IMR-90 (cell line): ENCODE measurements around the gene TULP4. TPM values are rescaled to one million over a fixed set of nuclear protein-coding genes. Genes with fewer than 3 reads are reported as not detected.

Experiments
- ATAC-seq: fragments of 200-7000 bp; cut with Tn5 transposase; 2 replicates; pipeline ENCODE4 v1.9.1; 2020; ENCODE audit warnings: low read depth, mild to moderate bottlenecking, moderate library complexity
- BruUV-seq: library from RNA; stranded (reverse); fragments of 400-500 nt; replicated peaks from 2 replicates; lab custom pipeline; 2021; lab: Mats Ljungman, UMichigan
- CTCF ChIA-PET: fragments of 300-600 bp; formaldehyde crosslinking; extraction: SDS; loops from one replicate; lab custom pipeline; 2021; ENCODE audit warnings: antibody characterized with exemption; lab: Yijun Ruan, JAX
- POLR2A ChIA-PET: fragments of 300-600 bp; sonication (Branson Sonifier 250); formaldehyde crosslinking; loops from one replicate; lab custom pipeline; 2022; ENCODE audit warnings: antibody characterized with exemption; ENCODE audit not compliant: unreplicated experiment; lab: Charles Lee
- DNase-seq: peaks from one replicate; pipeline ENCODE4 v3.0.0; 2013
- H2AFZ ChIP-seq: replicated peaks from 2 replicates; pipeline ENCODE3; 2013; ENCODE audit warnings: low read length, mild to moderate bottlenecking; ENCODE audit not compliant: poor library complexity
- H2AK5ac ChIP-seq: 2 replicates; pipeline ENCODE4 v1.6.1; 2013; ENCODE audit warnings: low read depth, low read length, inconsistent platforms
- H2AK9ac ChIP-seq: replicated peaks from 2 replicates; pipeline ENCODE3; 2013; ENCODE audit warnings: mild to moderate bottlenecking, low read depth, low read length, moderate library complexity; ENCODE audit not compliant: poor library complexity
- H2BK120ac ChIP-seq: 2 replicates; pipeline ENCODE4 v1.6.1; 2013; ENCODE audit warnings: low read depth, low read length, inconsistent platforms
- H2BK15ac ChIP-seq: 3 replicates; pipeline ENCODE4 v1.6.1; 2013; ENCODE audit warnings: low read depth, low read length, inconsistent platforms
- H2BK20ac ChIP-seq: 2 replicates; pipeline ENCODE4 v1.6.1; 2013; ENCODE audit warnings: low read depth, mild to moderate bottlenecking, inconsistent platforms, low read length, moderate library complexity
- H2BK5ac ChIP-seq: 2 replicates; pipeline ENCODE4 v1.6.1; 2013; ENCODE audit warnings: mild to moderate bottlenecking, low read depth, low read length, inconsistent platforms; ENCODE audit not compliant: poor library complexity, severe bottlenecking
- H3K14ac ChIP-seq: replicated peaks from 2 replicates; pipeline ENCODE4 v1.6.1; 2013; ENCODE audit warnings: low read depth, low read length, inconsistent platforms
- H3K18ac ChIP-seq: 2 replicates; pipeline ENCODE4 v1.6.1; 2013; ENCODE audit warnings: low read depth, low read length, control low read depth
- H3K23ac ChIP-seq: 2 replicates; pipeline ENCODE4 v1.6.1; 2013; ENCODE audit warnings: low read depth, low read length, inconsistent platforms
- H3K27ac ChIP-seq: 2 replicates; pipeline ENCODE4 v1.5.1; 2013; ENCODE audit warnings: mild to moderate bottlenecking, control low read depth, low read length; ENCODE audit not compliant: insufficient read depth
- H3K27me3 ChIP-seq: 2 replicates; pipeline ENCODE4 v1.6.1; 2013; ENCODE audit warnings: low read length; ENCODE audit not compliant: control insufficient read depth, insufficient read depth
- H3K36me3 ChIP-seq: 2 replicates; pipeline ENCODE4 v1.6.1; 2013; ENCODE audit warnings: low read length, mixed read lengths; ENCODE audit not compliant: control insufficient read depth, insufficient read depth
- H3K4ac ChIP-seq: 2 replicates; pipeline ENCODE4 v1.6.1; 2013; ENCODE audit warnings: low read depth, low read length, inconsistent platforms
- H3K4me1 ChIP-seq: 2 replicates; pipeline ENCODE4 v1.6.1; 2013; ENCODE audit warnings: low read length, mixed read lengths; ENCODE audit not compliant: control insufficient read depth, insufficient read depth
- H3K4me2 ChIP-seq: 2 replicates; pipeline ENCODE4 v1.6.1; 2013; ENCODE audit warnings: low read depth, mild to moderate bottlenecking, control low read depth, low read length, moderate library complexity
- H3K4me3 ChIP-seq: 2 replicates; pipeline ENCODE4 v1.5.1; 2013; ENCODE audit warnings: low read depth, mild to moderate bottlenecking, control low read depth, low read length, moderate library complexity; ENCODE audit not compliant: insufficient read depth
- H3K56ac ChIP-seq: 2 replicates; pipeline ENCODE4 v1.6.1; 2013; ENCODE audit warnings: low read length, inconsistent platforms; ENCODE audit not compliant: insufficient read depth; ENCODE audit errors: extremely low read depth
- H3K79me1 ChIP-seq, 2 experiments: 2 replicates each; pipeline ENCODE4 v1.6.1; 2013; ENCODE audit warnings: low read length in 2 of 2, inconsistent platforms in 1 of 2, low read depth in 1 of 2
- H3K9ac ChIP-seq: 2 replicates; pipeline ENCODE4 v1.6.1; 2013; ENCODE audit warnings: low read depth, low read length, control low read depth
- H3K9me1 ChIP-seq: 2 replicates; pipeline ENCODE4 v1.6.1; 2013; ENCODE audit warnings: low read length, inconsistent platforms; ENCODE audit not compliant: insufficient read depth
- H3K9me3 ChIP-seq: 2 replicates; pipeline ENCODE4 v1.6.1; 2013; ENCODE audit warnings: low read length; ENCODE audit not compliant: control insufficient read depth, insufficient read depth
- H4K20me1 ChIP-seq: 2 replicates; pipeline ENCODE4 v1.6.1; 2013; ENCODE audit warnings: low read length, inconsistent platforms; ENCODE audit not compliant: insufficient read depth
- H4K5ac ChIP-seq: 2 replicates; pipeline ENCODE4 v1.6.1; 2013; ENCODE audit warnings: mild to moderate bottlenecking, low read depth, low read length, control low read depth
- H4K8ac ChIP-seq, 2 experiments: 2 replicates each; pipeline ENCODE4 v1.6.1; 2013; ENCODE audit warnings: low read depth in 2 of 2, low read length in 2 of 2, control low read depth in 1 of 2, inconsistent platforms in 1 of 2
- H4K91ac ChIP-seq: 2 replicates; pipeline ENCODE4 v1.6.1; 2013; ENCODE audit warnings: low read depth, low read length, inconsistent platforms; ENCODE audit not compliant: insufficient read depth
- BHLHE40 ChIP-seq: fragments of 150-350 bp; IDR thresholded peaks from 2 replicates; pipeline ENCODE4 v1.6.1; 2016; ENCODE audit warnings: mild to moderate bottlenecking, low read depth, low read length
- CTCF ChIP-seq: conservative IDR thresholded peaks from 2 replicates; pipeline ENCODE4 v1.5.1; 2012; ENCODE audit warnings: mild to moderate bottlenecking, low read depth, low read length, improper control_type of control experiment
- FOS ChIP-seq: fragments of 150-350 bp; IDR thresholded peaks from 2 replicates; pipeline ENCODE4 v1.6.1; 2016; ENCODE audit warnings: low read depth, low read length
- MAFK ChIP-seq: IDR thresholded peaks from 2 replicates; pipeline ENCODE4 v1.6.1; 2012; ENCODE audit warnings: low read depth, low read length, improper control_type of control experiment
- MXI1 ChIP-seq: IDR thresholded peaks from 2 replicates; pipeline ENCODE4 v1.6.1; 2012; ENCODE audit warnings: low read depth, mild to moderate bottlenecking, low read length, moderate library complexity, borderline replicate concordance
- NFE2L2 ChIP-seq: fragments of 150-350 bp; IDR thresholded peaks from 2 replicates; pipeline ENCODE4 v1.6.1; 2016; ENCODE audit warnings: low read depth, mild to moderate bottlenecking, low read length
- RFX5 ChIP-seq: IDR thresholded peaks from 2 replicates; pipeline ENCODE4 v1.8.0; 2012; ENCODE audit warnings: low read depth, mild to moderate bottlenecking, low read length, moderate library complexity
- SMC3 ChIP-seq: fragments of 150-350 bp; IDR thresholded peaks from 2 replicates; pipeline ENCODE4 v1.6.1; 2016; ENCODE audit warnings: low read depth, mild to moderate bottlenecking, antibody characterized with exemption, low read length, moderate library complexity
- WGBS, 2 experiments: methylation state at CpG; one replicate each; pipeline versions ENCODE4 v1.1.5 to v1.1.7; 2013; ENCODE audit warnings: missing lambda C conversion rate in 2 of 2; ENCODE audit not compliant: insufficient read length in 1 of 2; ENCODE audit errors: extremely low coverage in 2 of 2; 5-methylcytosine and 5-hydroxymethylcytosine counted together
- dilution Hi-C: fragments of 300-500 bp; cut with HindIII; formaldehyde crosslinking; loops from one replicate; pipeline ENCODE4 v1.14.3; 2018; ENCODE audit warnings: low sequenced_read_pairs; ENCODE audit not compliant: unreplicated experiment
- in situ Hi-C: fragments of 300-500 bp; cut with MboI; formaldehyde crosslinking; loops from 3 replicates; pipeline ENCODE4 v1.14.3; 2019; ENCODE audit warnings: low sequenced_read_pairs, inconsistent platforms, mixed read lengths
- intact Hi-C: fragments of 100-400 bp; cut with micrococcal nuclease; formaldehyde crosslinking; loops from 2 replicates; pipeline ENCODE4 v1.10.0; 2022
- polyA plus RNA-seq, 3 experiments: library from polyadenylated mRNA; depleted of rRNA; stranded (reverse); fragments of >200 nt; gene quantifications; 2 replicates each; pipeline ENCODE4 v1.2.3, GENCODE V29; 2012; ENCODE audit warnings: low replicate concordance in 1 of 3
- total RNA-seq: library from RNA; depleted of rRNA; stranded (reverse); fragments of >200 nt; gene quantifications from 2 replicates; pipeline ENCODE4 v1.2.3, GENCODE V29; 2012

TULP4 gene
- total and polyA plus RNA-seq, 2 of the 4 experiments (the other 2 are of a cell fraction), result 8.1 to 30.6 TPM

- Histone ChIP-seq H2BK15ac (peak overlapping the region; percentile 73; the same call in 2 of the 3 replicates), H3K27ac (peak overlapping the region; percentile 86; the same call in 1 of the 2 replicates), H3K79me1 (peaks cover 17 to 44% of the 10 kb centered on the region in 2 experiments; a peak in 3 of 4 replicates), H3K9ac (peak overlapping the region; percentile 46), H4K20me1 (peaks cover 6% of the 10 kb centered on the region), H2BK20ac (peak overlapping the region; percentile 40), H2AFZ (no peak overlapping the region), H2BK120ac (peak overlapping the region; percentile 61), H3K23ac (peak overlapping the region; percentile 87; the same call in 1 of the 2 replicates), H4K8ac (peak overlapping the region; percentile 23 to 78), H3K4me1 (peaks cover 12% of the 10 kb centered on the region), H3K9me1 (peaks cover 5% of the 10 kb centered on the region), H2AK9ac (no peak overlapping the region), H3K14ac (peak overlapping the region; percentile 39), H3K4me3 (no peak overlapping the region), H2AK5ac (peak overlapping the region; percentile 59), H3K36me3 (no peaks in the 10 kb centered on the region), H3K27me3 (no peaks in the 10 kb centered on the region), H3K56ac (no peak overlapping the region), H4K91ac (peak overlapping the region; percentile 33), H3K4me2 (peak overlapping the region; percentile 21; the same call in 1 of the 2 replicates), H3K4ac (peak overlapping the region; percentile 56), H2BK5ac (peak overlapping the region; percentile 61), H4K5ac (peak overlapping the region; percentile 92), H3K18ac (peak overlapping the region; percentile 60), H3K9me3 (no peaks in the 10 kb centered on the region)
- DNase-seq, result peak; percentile 20
- BruUV-seq, result no TSS peak
- intact Hi-C loops, result loop anchor here (2.0 kb wide), 1 partner anchor 52 kb away; no protein-coding TSS in a partner anchor
- ATAC-seq, result no peak
- in situ Hi-C loops, result no loop called here
- dilution Hi-C loops, result no loop called here
- ChIA-PET CTCF (no interaction called here), POLR2A (no interaction called here)
- TF ChIP-seq MXI1 (no peak), MAFK (no peak), NFE2L2 (no peak), BHLHE40 (no peak), RFX5 (no peak), CTCF (no peak), FOS (no peak), SMC3 (no peak)
- WGBS, 2 experiments, result 100% methylated on average over 2 of the region's 6 CpGs; no CpG with 5 or more reads in 1 of the 2 experiments
Measured at GRCh38 chr6:158284876-158285655, 27.2 kb upstream of the TULP4 start.
